ENCODE data around the gene ENC1. TPM values are rescaled to one million over a fixed set of nuclear protein-coding genes. Genes with fewer than 3 reads are reported as not detected.

ENC1 gene
- total RNA-seq, 1 experiment from 2014 or later: 24.5 TPM

DNA sequence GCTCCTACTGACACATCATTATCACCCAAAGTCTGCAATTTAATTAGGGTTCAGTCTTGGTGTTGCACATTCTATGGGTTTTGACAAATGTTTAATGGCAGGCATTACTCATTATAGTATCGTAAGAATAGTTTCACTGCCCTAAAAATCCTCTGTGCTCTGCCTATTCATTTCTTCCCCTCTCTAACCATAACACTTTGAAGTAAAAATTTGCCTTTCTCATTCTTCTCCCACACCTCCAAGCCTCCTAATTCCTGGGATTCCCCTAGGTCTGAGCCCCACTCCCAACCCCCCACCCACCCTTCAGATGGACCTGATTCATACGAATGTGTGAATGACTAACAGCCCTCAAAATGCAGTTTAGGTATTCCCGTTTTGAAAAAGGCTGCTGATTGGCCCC, 18.4 kb downstream of the ENC1 start:
- H3K4me1 ChIP-seq (ENCODE audit: insufficient read depth, low read length): peaks cover 19% of the 10 kb centered on the region
- CTCF ChIA-PET: no interaction called here
- no peak for ATAC-seq

DNA sequence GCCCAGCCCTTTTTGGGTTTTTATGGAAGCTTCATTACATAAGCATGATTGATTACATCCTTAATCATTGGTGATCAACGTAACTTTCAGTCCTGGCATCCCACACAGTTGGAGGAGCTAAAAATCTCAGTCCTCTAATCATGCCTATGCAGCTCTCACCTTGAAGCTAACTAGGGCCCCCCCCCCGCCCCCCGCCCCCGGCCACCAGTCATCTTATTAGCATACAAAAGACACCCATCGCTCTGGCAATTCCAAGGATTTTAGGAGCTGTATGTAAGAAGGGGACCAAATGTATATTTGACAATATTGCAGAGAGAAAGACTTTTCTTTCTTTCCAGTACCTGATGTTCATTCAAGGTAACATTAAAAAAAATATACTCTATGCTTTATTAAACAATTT, 19.0 kb downstream of the ENC1 start:
- Histone ChIP-seq H3K4me3 (ENCODE audit: low read length) (no peak overlapping the region), H3F3A (ENCODE audit: low read length, unreplicated experiment) (no peaks in the 10 kb centered on the region), H3K36me3 (ENCODE audit: low read depth, low read length) (no peaks in the 10 kb centered on the region), H3K9ac (ENCODE audit: low read length) (no peak overlapping the region), H3K4me1 (ENCODE audit: insufficient read depth, low read length) (peaks cover 19% of the 10 kb centered on the region), H3K9me2 (replicated peaks; ENCODE audit: low read length) (no peaks in the 10 kb centered on the region), H2AFZ (ENCODE audit: low read length) (no peak overlapping the region), H3K9me3 (ENCODE audit: low read length) (no peaks in the 10 kb centered on the region), H3K27me3 (ENCODE audit: low read length) (no peaks in the 10 kb centered on the region), H3K27ac (ENCODE audit: low read length) (no peak overlapping the region), H4K20me1 (ENCODE audit: low read length) (no peaks in the 10 kb centered on the region), H3K79me2 (ENCODE audit: low read length) (no peaks in the 10 kb centered on the region), H3K4me2 (ENCODE audit: low read length) (no peak overlapping the region)
- BruUV-seq (replicated peaks): no TSS peak
- ChIA-PET POLR2A (ENCODE audit: unreplicated experiment) (no interaction called here), CTCF (no interaction called here)
- ATAC-seq (no peak), DNase-seq (no peak)
- TF ChIP-seq EZH2phosphoT487 (IDR thresholded peaks at IDR 0.05; ENCODE audit: borderline replicate concordance, low read length): no peak
- TF ChIP-seq EZH2 (IDR thresholded peaks at IDR 0.05; ENCODE audit: low read length, unreplicated experiment): no peak
- TF ChIP-seq, protein P1, sequence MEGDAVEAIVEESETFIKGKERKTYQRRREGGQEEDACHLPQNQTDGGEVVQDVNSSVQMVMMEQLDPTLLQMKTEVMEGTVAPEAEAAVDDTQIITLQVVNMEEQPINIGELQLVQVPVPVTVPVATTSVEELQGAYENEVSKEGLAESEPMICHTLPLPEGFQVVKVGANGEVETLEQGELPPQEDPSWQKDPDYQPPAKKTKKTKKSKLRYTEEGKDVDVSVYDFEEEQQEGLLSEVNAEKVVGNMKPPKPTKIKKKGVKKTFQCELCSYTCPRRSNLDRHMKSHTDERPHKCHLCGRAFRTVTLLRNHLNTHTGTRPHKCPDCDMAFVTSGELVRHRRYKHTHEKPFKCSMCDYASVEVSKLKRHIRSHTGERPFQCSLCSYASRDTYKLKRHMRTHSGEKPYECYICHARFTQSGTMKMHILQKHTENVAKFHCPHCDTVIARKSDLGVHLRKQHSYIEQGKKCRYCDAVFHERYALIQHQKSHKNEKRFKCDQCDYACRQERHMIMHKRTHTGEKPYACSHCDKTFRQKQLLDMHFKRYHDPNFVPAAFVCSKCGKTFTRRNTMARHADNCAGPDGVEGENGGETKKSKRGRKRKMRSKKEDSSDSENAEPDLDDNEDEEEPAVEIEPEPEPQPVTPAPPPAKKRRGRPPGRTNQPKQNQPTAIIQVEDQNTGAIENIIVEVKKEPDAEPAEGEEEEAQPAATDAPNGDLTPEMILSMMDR (conservative IDR thresholded peaks at IDR 0.05; ENCODE audit: low read depth, low read length): no peak
- intact Hi-C loops (cut with micrococcal nuclease): no loop called here

More for the DNA sequence above, 18.4 kb downstream of the ENC1 start:
- Histone ChIP-seq H3K4me3 (ENCODE audit: low read length) (no peak overlapping the region), H3K9ac (ENCODE audit: low read length) (no peak overlapping the region), H4K20me1 (ENCODE audit: low read length) (no peaks in the 10 kb centered on the region), H3K9me3 (ENCODE audit: low read length) (no peaks in the 10 kb centered on the region), H3K4me2 (ENCODE audit: low read length) (no peak overlapping the region), H3K27me3 (ENCODE audit: low read length) (no peaks in the 10 kb centered on the region), H3K9me2 (replicated peaks; ENCODE audit: low read length) (no peaks in the 10 kb centered on the region), H3F3A (ENCODE audit: low read length, unreplicated experiment) (no peaks in the 10 kb centered on the region), H3K27ac (ENCODE audit: low read length) (no peak overlapping the region), H3K79me2 (ENCODE audit: low read length) (no peaks in the 10 kb centered on the region), H3K36me3 (ENCODE audit: low read depth, low read length) (no peaks in the 10 kb centered on the region), H2AFZ (ENCODE audit: low read length) (no peak overlapping the region)
- POLR2A ChIA-PET (ENCODE audit: unreplicated experiment): no interaction called here
- DNase-seq: no peak
- TF ChIP-seq, protein P1 (conservative IDR thresholded peaks at IDR 0.05; ENCODE audit: low read depth, low read length): no peak
- intact Hi-C loops (cut with micrococcal nuclease): no loop called here
- BruUV-seq (replicated peaks): no TSS peak

DNA sequence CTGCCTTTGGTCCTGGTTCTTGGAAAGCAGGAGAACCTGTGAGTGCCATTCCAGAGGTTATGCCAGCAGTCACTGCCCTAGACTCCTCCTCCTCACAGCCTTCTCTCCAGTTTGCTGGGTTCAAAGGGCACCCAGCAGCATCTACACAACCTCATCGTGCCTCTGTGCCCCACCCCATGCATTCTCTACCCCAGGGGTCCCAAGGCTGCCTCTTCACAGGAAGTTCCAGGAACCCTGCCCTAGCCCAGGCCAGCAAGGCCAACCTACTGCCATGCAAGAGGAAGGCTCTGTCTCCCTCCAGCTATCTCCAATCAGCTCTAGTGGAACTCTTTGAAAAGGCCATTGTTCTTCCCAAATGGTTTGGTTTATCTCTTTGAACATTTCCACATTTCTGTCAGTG, 21.2 kb downstream of the ENC1 start:
- Histone ChIP-seq H3K36me3 (ENCODE audit: low read depth, low read length) (no peaks in the 10 kb centered on the region), H3K79me2 (ENCODE audit: low read length) (no peaks in the 10 kb centered on the region), H3K27ac (ENCODE audit: low read length) (no peak overlapping the region), H3K4me2 (ENCODE audit: low read length) (no peak overlapping the region), H2AFZ (ENCODE audit: low read length) (no peak overlapping the region), H3F3A (ENCODE audit: low read length, unreplicated experiment) (no peaks in the 10 kb centered on the region), H3K4me1 (ENCODE audit: insufficient read depth, low read length) (peaks cover 15% of the 10 kb centered on the region), H4K20me1 (ENCODE audit: low read length) (no peaks in the 10 kb centered on the region), H3K9ac (ENCODE audit: low read length) (no peak overlapping the region), H3K9me2 (replicated peaks; ENCODE audit: low read length) (no peaks in the 10 kb centered on the region), H3K9me3 (ENCODE audit: low read length) (no peaks in the 10 kb centered on the region), H3K4me3 (ENCODE audit: low read length) (no peak overlapping the region), H3K27me3 (ENCODE audit: low read length) (no peaks in the 10 kb centered on the region)
- no peak for TF ChIP-seq EZH2phosphoT487 (IDR thresholded peaks at IDR 0.05; ENCODE audit: borderline replicate concordance, low read length)
- TF ChIP-seq, protein P1 (conservative IDR thresholded peaks at IDR 0.05; ENCODE audit: low read depth, low read length): no peak
- no peak for TF ChIP-seq EZH2 (IDR thresholded peaks at IDR 0.05; ENCODE audit: low read length, unreplicated experiment)
- ChIA-PET CTCF (no interaction called here), POLR2A (ENCODE audit: unreplicated experiment) (no interaction called here)
- intact Hi-C loops (cut with micrococcal nuclease): no loop called here
- no TSS peak for BruUV-seq (replicated peaks)
- no peak for DNase-seq
- no peak for ATAC-seq
